HUES6 (cell line): ENCODE results near the gene EYA2.
"Not testable (repeated sequence)": the region's sequence is repeated elsewhere in the genome, so short reads cannot be mapped to it uniquely, and the experiment has no call there.

Experiments used
- H3K27ac ChIP-seq: 2 replicates; pipeline ENCODE4 v1.7.0; 2013; ENCODE audit warnings: low read depth, mild to moderate bottlenecking, low read length, inconsistent platforms
- H3K27me3 ChIP-seq: 2 replicates; pipeline ENCODE4 v1.6.1; 2013; ENCODE audit warnings: low read length; ENCODE audit not compliant: control insufficient read depth, insufficient read depth
- H3K36me3 ChIP-seq: 2 replicates; pipeline ENCODE4 v1.6.1; 2013; ENCODE audit warnings: low read length; ENCODE audit not compliant: control insufficient read depth, insufficient read depth
- H3K4me1 ChIP-seq: 2 replicates; pipeline ENCODE4 v1.6.1; 2013; ENCODE audit warnings: low read length; ENCODE audit not compliant: control insufficient read depth, insufficient read depth
- H3K4me3 ChIP-seq: 2 replicates; pipeline ENCODE4 v1.5.1; 2013; ENCODE audit warnings: low read depth, low read length
- H3K9ac ChIP-seq: one replicate; pipeline ENCODE4 v1.6.1; 2013; ENCODE audit warnings: mild to moderate bottlenecking, low read length
- H3K9me3 ChIP-seq: 2 replicates; pipeline ENCODE4 v1.6.1; 2013; ENCODE audit warnings: low read depth, low read length; ENCODE audit not compliant: control insufficient read depth, insufficient read depth

The EYA2 gene

DNA sequence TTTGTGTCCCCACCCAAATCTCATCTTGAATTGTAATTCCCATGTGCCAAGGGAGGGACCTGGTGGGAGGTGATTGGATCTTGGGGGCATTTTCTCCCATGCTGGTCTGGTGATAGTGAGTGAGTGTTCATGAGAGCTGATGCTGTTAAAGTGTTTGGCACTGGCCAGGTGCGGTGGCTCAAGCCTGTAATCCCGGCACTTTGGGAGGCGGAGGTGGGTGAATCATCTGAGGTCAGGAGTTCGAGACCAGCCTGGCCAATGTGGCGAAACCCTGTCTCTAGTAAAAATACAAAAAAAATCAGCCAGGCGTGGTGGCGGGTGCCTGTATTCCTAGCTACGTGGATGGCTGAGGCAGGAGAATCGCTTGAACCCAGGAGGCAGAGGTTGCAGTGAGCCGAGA, 37.8 kb downstream of the EYA2 start:
- H3K27me3 ChIP-seq, H3K9ac ChIP-seq, H3K4me1 ChIP-seq, H3K36me3 ChIP-seq, H3K9me3 ChIP-seq, H3K4me3 ChIP-seq, H3K27ac ChIP-seq: not testable (repeated sequence)

DNA sequence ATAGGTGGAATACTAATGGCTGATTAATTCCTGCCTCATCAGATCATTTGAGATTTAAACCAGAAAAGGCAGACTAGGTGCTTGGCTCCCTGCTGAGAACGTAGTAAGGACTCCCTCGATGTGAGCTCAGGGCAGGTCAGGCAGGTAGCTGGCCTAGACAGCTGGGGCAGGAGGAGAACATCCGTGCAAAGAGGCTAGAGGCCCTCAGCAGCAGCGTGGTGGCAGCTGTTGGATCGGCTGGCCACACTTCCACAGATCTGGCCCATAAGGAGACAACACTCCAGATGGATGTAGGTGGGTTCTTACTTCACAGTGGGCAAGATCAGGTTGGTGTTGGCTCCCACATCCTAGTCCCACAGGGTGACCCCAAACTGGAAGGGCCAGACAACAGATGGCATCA, 38.5 kb downstream of the EYA2 start:
- H3K4me1 ChIP-seq, result peaks cover 5% of the 10 kb centered on the region
- no peak overlapping the region for H3K4me3 ChIP-seq
- H3K27me3 ChIP-seq, result no peaks in the 10 kb centered on the region
- no peaks in the 10 kb centered on the region for H3K9me3 ChIP-seq
- no peaks in the 10 kb centered on the region for H3K36me3 ChIP-seq
- no peak overlapping the region for H3K9ac ChIP-seq
- H3K27ac ChIP-seq, result no peak overlapping the region

DNA sequence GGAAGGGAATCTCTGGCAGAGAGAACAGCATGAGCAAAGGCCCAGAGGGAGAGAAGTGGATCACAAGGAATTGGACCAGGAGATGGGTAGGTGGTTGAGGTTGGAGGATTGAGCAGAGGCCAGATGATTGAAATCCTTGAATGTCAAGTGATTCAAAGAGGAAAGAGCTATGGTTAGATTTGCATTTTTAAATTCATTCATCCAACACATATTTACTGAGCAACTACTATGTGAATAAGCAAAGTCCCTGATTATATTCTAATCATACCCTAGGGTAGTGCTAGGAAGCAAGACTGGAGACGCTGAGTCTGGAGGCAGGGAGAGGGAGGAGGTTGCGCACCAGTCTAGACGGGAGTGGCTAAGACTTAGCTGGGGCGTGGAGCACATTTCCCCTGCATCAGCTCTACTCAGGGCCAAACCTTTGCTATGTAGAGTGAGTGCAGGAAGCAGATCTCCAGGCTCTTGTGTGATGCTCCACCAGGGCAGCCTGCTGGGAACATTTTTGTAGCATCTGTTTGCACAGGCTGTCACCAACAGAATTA, 40.2 kb downstream of the EYA2 start:
- no peaks in the 10 kb centered on the region for H3K9me3 ChIP-seq
- no peak overlapping the region for H3K4me3 ChIP-seq
- no peak overlapping the region for H3K9ac ChIP-seq
- H3K4me1 ChIP-seq, result no peaks in the 10 kb centered on the region
- no peaks in the 10 kb centered on the region for H3K36me3 ChIP-seq
- no peaks in the 10 kb centered on the region for H3K27me3 ChIP-seq
- no peak overlapping the region for H3K27ac ChIP-seq

DNA sequence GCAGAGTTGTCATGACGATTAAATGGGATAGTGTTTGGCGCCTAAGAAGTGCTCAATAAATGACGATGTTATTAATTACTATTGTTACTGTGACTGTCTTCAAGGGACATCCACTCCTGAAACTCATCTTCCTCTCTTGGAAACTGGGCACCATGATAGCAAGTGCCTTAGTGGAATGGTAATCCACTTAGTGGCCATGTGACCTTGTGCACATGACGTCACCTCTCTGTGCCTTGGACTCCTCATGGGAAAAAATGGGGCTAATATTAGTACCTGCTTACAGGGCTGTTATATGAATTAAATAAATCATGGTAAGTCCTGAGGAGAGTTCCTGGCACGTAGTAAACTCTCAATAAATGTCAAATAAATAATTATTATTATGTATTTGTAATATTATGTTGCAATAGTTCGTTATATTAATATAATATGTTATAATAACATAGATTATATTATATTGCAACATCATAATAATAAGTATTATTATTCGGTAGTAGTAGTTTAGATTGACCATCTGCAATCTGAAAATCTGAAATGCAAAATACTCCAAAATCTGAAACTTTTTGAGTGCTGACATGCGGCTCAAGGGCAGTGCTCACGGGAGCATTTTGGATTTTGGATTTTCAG, 40.9 kb downstream of the EYA2 start:
- Histone ChIP-seq H3K9me3 (no peaks in the 10 kb centered on the region), H3K27me3 (no peaks in the 10 kb centered on the region), H3K4me3 (no peak overlapping the region), H3K36me3 (no peaks in the 10 kb centered on the region), H3K27ac (no peak overlapping the region), H3K4me1 (no peaks in the 10 kb centered on the region), H3K9ac (no peak overlapping the region)

DNA sequence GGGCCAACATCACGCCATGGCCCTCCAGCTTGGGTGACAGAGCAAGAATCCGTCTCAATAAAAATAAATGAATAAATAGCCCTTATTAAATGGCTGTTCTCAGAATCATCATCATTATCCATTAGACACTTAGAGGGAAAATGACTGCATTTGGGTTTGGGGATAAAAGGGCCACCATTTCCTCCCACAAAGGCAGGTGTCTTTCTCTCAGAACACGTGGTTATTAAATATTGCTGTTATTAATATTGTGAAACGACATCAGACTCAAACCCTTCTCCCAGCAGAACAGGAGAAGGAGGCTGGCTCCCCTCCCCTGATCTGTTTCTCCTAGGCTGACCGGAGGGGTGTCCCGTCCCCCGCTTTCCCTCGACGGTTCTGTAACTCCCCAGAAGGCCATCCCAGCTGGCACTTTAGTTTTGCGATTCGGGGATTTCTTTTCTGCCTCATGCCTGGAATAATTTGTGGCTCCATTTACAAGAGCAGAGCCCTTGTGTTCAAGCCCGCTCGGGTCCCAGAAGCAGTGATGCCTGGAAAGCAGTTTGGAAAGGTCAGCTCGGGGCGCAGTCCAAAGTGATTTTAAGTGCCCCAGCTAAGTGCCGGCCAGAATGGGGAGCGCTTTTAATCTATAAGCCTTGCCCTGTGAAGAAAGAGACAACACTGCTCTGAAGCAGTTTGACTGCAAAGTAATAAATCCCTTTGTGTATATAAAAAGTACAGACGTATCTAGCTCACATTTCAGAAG, 41.9 kb downstream of the EYA2 start:
- Histone ChIP-seq H3K27ac (no peak overlapping the region), H3K4me3 (no peak overlapping the region), H3K27me3 (no peaks in the 10 kb centered on the region), H3K36me3 (no peaks in the 10 kb centered on the region), H3K9ac (no peak overlapping the region), H3K4me1 (no peaks in the 10 kb centered on the region), H3K9me3 (no peaks in the 10 kb centered on the region)

DNA sequence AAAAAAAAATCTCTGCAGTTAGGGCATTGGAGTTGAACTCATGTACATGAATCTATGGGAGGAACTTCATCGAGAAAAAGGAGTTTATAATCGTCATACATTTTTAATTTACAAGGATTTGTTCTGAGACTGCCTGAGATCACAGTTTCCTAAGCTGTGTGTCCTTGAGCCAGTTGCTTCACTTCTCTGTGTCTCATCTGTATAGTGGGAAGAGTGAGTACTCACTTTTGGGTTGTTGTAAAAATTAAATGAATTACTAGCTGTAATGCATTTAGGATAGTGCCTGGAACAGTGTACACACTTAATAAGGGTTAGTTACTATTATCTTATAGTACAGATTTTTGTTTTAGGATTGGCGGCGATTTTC, 42.5 kb downstream of the EYA2 start:
- Histone ChIP-seq H3K9ac (no peak overlapping the region), H3K9me3 (no peaks in the 10 kb centered on the region), H3K27me3 (no peaks in the 10 kb centered on the region), H3K4me3 (no peak overlapping the region), H3K4me1 (no peaks in the 10 kb centered on the region), H3K27ac (no peak overlapping the region), H3K36me3 (no peaks in the 10 kb centered on the region)

DNA sequence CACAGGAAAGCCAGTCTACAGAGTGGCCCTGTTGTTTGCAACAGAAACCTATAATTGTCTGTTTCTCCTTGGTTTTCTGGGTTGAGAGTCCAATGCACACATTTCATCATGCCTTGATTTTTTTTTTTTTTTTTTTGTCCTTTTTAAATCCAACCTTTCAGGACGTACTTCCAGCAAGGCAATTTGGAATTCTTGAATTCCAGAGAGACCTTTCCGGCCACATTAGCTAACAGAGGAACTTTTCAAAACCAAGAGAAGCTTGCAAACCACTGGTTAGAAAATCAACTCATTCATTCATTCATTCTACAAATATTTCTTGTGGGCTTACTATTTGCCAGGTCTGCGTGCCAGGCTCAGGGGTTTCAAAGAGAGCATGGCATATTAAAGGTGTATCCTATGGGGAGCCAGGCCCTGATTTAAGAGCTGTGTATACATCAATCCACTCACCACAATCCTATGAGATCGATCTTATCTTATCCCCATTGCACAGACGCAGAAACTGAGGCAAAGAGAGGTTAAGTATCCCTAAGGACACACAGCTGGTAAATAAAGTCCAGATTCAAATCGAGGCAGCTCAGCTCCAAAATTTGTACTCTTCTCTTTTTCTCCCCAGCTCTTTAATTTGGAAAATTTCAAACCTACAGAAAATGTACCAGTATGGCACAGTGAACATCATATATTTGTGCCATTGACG, 43.0 kb downstream of the EYA2 start:
- no peak overlapping the region for H3K4me3 ChIP-seq
- H3K4me1 ChIP-seq, result no peaks in the 10 kb centered on the region
- no peaks in the 10 kb centered on the region for H3K36me3 ChIP-seq
- H3K27me3 ChIP-seq, result no peaks in the 10 kb centered on the region
- no peaks in the 10 kb centered on the region for H3K9me3 ChIP-seq
- no peak overlapping the region for H3K9ac ChIP-seq
- H3K27ac ChIP-seq, result no peak overlapping the region

DNA sequence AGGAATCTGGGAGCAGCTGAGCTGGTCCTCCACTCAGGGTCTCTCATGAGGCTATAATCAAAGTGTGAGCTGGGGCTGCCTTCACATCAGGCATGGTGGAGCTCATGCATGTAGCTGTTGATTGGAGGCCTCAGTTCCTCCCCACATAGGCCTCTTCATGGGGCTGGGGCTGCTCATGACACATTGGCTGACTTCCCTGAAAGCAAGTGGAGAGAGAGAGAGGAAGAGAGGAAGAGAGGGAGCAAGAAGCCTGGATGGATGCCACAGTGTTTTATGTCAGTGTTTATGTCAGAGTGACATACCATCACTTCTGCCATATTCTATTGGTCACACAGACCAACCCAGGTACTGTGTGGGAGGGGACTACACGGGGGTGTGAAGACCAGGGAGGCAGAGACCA, 43.8 kb downstream of the EYA2 start:
- H3K27me3 ChIP-seq, result no peaks in the 10 kb centered on the region
- no peak overlapping the region for H3K9ac ChIP-seq
- no peaks in the 10 kb centered on the region for H3K4me1 ChIP-seq
- H3K27ac ChIP-seq, result no peak overlapping the region
- H3K9me3 ChIP-seq, result no peaks in the 10 kb centered on the region
- no peak overlapping the region for H3K4me3 ChIP-seq
- H3K36me3 ChIP-seq, result no peaks in the 10 kb centered on the region

DNA sequence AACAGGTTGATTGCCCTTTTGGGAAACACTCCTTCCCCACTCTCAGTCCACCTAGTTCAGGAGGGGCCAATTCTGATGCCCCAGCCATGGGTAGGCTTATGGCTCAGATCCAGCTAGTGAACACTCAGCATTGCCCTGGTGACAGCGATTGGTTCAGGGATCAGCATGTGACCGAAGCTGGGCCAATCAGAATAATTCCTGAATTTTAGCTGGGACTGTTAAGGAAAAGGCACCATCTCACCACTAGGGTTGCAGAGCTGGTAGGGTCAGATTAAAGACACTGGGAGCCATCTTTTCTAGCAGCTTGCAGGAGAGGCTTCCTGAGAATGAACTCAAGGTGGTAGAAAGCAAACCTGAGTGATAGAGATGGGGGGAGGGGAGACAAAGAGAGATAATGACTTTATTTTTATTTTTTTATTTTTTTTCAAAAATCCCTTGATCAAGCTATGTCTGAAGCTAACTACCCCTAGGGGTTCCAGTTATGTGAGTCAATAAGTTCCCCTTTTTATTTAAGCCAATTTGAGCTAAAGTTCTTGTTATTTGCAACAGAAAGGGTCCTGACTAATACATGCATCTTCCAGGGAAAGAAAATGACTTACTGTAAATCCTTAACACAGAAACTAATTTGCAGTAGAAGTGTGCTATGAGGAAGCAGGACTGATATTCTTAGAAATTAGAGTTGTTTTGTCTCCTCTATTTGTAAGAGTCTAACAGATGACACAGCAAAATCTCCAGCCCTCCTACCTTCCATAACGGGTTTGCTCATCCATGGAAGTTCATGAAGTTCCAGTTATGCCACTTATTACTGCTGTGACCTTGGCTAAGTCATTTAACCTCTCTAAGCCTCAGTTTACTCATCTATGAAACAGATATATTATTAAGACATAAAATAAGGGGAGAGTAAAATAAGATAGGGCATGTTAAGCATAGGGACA, 44.7 kb downstream of the EYA2 start:
- Histone ChIP-seq H3K36me3 (no peaks in the 10 kb centered on the region), H3K9ac (no peak overlapping the region), H3K4me3 (no peak overlapping the region), H3K9me3 (no peaks in the 10 kb centered on the region), H3K27ac (no peak overlapping the region), H3K4me1 (no peaks in the 10 kb centered on the region), H3K27me3 (no peaks in the 10 kb centered on the region)

DNA sequence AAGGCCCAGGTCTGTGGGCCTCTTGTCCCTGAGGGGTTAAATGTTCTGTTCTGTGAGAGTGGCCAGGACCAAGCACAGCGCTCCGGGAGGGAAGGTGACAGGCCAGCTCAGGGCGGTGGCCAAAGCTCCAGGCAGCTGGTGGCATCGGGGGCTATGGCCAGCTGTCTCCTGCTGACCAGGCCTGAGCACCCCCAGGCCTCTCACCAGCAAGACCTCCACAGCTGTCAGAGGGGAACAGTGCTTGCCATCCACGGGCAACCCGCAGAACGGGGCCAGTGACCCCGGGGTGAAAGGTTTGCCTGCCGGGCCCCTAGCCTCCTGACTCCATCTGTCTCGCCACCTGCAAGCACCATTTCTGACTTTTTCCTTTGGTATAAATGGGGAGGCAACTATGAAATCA, 46.0 kb downstream of the EYA2 start:
- Histone ChIP-seq H3K27me3 (no peaks in the 10 kb centered on the region), H3K4me3 (no peak overlapping the region), H3K36me3 (no peaks in the 10 kb centered on the region), H3K27ac (no peak overlapping the region), H3K9me3 (no peaks in the 10 kb centered on the region), H3K9ac (no peak overlapping the region), H3K4me1 (peaks cover 5% of the 10 kb centered on the region)
